Epithelial cell of prostate (primary cell): ENCODE measurements around the gene CLEC16A.

Experiments used
- DNase-seq: peaks from one replicate; pipeline ENCODE4 v3.0.0-alpha.2; 2011; ENCODE audit warnings: low read depth, low spot score
- H3K27ac ChIP-seq: fragments of 450-650 bp; 2 replicates; pipeline ENCODE4 v1.5.1; 2017; ENCODE audit warnings: mild to moderate bottlenecking

CLEC16A gene

DNA sequence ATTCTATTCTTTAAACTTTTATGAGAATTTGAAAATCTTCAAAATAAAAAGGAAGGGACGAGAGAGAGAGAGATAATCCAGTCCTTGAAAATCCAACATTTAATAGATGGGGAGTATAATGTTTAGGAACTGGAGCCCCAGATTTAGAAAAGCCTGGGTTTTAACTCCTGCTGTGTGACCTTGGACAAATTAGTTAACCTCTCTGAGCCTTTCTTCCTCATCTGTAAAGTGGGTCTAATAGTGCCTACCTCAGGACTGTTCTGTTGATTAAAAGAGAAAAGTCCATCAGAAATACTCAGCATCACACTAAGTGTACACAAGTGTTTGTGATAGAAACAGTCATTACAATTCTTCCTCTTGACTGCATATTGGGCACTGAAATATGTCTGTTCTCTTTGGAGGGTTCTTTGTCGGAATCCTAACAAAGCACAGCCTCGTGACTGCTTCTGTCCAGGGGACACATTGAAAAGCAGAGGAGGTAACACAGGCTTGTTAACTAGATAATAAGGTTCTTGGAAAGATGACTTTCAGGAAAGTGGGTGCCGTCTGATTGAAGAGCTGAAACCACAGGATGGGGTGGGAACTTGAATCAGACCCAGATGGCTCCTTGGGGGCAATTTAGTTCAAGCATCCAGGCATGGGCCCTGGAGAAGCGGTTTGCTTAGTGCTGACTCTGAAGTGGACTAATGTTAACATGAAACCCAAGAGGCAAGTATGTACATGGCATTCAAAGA lies 128.2 kb downstream of the CLEC16A start:
- DNase-seq: no peak
- no peak overlapping the region for H3K27ac ChIP-seq

DNA sequence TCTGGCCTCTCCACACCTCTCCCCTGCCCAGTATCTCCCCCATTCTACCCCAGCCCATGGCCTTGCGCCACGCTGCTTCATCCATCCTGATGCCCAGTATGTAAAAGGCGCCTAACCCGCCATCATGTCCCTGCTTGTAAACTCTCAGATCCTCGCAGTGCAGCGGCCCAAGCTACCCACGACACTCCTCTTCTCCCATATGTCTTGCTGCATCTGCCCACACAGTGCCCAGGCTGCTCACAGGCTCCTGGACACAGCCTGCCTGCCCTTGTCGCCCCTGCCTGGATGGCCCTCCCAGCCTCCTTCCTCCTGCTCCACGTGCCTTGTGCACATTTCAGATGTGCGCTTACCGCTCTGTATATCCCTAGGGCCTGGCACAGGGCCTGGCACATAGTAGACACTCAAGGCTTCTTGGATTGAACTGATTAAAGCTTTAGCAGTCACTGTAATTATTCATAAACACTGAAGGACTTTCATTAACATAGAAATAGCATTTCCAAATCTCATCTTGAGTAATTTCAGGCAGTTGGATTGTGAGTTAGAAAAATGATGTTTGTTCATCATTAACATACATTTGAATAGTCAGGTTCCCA lies 129.1 kb downstream of the CLEC16A start:
- DNase-seq: no peak

DNA sequence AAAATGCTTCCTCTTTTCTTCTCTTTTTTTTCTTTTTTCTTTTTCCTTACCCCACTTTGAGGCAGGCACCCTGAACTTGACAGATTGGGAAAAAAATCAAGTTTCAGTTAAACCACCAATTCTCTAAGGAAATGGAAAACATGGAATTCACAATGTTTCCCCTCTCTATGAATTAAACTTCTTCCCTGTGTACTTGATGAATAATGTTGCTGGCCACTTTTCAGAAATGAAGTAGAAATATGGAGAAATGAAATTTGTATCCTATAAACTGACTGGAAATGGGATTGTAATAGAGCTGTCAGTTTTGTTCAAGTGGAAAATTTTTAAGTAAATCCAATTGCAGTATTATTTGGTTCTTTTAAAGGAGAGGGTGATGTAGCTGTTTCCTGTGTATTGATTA lies 129.8 kb downstream of the CLEC16A start:
- H3K27ac ChIP-seq: no peak overlapping the region
- no peak for DNase-seq

More for the DNA sequence above, 129.1 kb downstream of the CLEC16A start:
- no peak overlapping the region for H3K27ac ChIP-seq

DNA sequence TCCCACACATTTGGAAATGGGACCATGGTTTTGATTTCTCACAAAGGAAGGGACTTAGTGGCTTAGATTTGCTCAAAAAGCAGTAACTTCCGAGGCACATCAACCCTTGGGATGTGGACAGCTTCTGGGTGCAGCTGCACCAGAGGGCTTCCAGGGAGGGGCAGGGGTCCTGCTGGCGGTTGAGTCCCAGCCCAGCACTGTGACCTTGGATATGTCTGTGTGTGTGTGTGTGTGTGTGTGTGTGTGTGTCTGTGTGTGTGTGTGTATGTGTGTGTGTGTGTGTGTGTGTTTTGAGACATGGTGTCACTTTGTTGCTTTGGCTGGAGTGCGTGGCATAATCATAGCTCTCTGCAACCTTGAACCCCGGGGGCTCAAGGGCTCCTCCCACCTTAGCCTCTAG lies 130.8 kb downstream of the CLEC16A start:
- DNase-seq: no peak
- no peak overlapping the region for H3K27ac ChIP-seq

DNA sequence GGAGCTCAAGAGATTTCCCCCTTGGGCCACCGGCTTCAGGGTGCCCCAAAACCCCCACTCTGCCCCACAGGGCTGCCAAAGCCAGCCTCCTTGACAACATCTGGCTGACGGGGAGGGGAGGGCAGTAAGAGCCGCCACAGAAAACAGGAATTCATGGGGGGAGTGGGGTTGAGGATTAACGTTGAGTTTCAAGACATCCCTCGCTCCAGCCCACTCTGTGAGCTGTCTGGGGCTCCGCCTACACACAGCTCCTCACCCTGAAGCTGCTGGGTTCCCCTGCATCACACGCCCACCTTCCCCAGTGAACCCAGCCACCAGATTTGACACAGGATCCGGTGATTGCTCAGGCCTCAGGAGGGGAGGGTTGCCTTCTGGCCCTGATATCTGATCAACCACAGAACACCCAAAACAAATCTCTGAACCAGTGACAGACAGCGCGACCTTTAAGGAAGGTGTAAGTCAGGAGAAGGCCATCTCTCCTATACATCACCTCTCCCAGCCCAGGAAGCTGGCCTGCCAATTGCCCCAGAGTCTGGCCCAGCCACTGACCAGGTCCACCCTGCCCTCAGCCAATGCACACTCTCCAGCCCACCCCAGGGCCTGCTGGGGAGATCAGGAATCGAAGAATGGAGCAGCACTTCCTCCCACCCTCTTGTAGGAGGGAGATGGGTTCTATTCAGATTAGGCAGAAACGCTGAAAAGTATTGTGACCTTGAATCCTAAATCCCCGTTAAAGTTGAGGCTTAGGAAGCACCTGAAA lies 132.1 kb downstream of the CLEC16A start:
- H3K27ac ChIP-seq: no peak overlapping the region
- DNase-seq: no peak

DNA sequence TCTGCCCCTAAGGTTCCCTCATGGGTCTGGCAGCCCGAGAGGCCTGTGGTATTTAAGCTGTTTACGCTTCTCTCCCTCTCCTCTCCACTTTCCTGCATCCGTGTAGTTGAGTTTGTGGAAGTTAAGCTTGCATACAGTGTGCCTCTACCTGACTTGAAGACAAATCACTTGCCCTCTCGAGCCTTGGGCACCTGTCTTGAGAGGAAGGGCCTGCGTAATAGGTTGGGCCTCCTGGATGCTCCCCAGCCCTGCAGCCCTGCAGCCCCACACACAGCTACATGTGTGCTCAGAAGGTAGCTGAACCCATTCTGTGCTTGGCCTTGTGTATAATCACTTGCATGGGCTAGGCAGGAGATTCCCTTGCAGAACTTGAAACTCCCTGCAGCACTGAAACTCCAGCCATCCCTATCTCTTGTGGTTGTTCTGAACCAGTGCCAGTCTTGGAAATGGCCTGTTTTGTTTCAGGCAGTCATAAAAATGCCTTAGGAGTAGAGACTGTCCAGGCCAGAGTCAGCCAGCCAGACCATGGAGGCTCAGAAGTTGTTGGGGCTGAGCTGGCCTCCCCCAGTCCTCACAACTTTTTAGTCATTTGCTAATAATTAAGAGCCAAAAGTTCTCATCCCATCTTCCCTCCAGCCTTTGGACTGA lies 134.6 kb downstream of the CLEC16A start:
- no peak for DNase-seq
- no peak overlapping the region for H3K27ac ChIP-seq

DNA sequence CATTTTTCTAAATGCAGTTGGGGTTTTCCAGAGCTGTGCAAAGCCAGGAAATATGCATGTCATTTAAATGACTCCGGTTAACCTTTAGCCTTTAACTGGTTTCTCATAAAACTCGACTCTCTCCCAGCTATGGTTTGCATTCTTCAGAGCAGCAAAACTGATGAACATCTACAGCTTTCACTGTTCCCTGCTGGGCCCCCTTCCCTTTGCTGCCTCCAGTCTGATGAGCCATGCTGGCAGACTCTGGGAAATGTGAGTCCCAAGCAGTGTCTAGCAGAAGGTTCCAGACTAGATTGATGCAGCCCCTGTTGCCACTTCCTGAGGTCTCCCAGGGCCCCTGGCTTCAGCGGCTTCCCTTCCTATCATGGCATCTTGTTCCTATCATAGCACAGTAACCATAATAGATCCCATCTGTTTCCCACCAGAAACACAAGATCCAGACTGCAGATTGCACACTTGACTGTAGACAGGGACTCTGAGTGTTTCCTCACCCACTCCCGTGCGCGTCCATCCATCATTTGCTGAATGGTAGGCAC lies 135.4 kb downstream of the CLEC16A start:
- DNase-seq: no peak
- no peak overlapping the region for H3K27ac ChIP-seq

DNA sequence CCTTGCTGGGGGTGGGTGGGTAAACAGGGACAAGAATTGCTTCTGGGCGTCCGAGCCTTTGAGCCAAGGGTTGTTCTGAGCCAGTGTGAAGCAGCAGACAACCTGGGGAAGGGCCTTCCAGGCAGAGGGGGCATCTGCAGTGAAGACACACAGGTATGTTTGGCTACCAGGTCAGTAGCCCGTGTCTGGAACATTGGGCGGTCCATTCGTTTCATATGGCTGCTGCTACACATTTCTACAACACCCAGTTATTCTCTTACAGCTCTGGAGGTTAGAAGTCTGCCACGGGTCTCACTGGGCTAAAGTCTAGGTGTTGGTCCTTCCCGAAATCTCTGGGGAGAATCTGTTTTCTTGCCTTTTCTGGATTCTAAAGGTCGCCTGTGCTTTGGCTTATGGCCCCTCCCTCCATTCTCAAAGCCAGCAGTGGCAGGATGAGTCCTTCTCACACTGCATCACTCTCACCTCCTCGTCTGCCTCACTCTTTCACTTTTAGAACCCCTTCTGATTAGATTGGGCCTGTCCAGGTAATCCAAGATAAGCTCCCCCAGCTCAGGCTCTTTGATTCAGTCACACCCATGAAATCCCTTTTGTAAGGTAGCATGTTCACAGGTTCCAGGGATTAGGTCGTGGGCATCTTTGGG lies 136.1 kb downstream of the CLEC16A start:
- DNase-seq: no peak
- H3K27ac ChIP-seq: no peak overlapping the region

DNA sequence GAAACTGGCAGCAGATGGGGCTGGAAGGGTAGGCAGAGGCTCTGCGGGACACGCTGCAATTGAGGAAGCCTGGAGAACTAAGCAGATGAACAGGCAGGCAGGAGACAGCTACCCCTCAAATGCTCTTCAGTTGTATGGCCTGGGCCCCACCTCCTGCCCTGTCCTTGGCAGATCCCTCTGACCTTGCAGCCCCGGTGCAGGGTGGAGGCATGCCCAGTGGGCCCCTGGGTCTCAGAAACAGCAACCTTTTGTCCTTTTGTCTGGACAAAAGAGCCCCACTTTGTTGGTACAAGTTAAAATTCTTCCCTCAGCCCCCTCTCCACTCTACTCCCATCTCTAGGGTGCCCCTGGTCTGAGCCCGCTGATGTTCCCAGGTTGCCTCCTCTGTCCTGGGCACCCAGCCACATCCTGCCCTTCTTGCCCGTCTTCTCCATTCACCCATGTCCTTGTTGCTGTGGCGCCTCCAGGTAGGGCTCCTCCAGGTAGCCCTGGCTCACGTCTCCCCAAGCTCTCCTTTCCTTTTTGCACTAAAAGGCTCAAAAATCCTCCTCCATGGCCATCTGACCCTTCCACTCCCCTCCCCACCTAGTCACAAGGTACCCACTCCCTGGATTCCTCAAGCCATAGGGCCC lies 136.8 kb downstream of the CLEC16A start:
- H3K27ac ChIP-seq: no peak overlapping the region
- no peak for DNase-seq

DNA sequence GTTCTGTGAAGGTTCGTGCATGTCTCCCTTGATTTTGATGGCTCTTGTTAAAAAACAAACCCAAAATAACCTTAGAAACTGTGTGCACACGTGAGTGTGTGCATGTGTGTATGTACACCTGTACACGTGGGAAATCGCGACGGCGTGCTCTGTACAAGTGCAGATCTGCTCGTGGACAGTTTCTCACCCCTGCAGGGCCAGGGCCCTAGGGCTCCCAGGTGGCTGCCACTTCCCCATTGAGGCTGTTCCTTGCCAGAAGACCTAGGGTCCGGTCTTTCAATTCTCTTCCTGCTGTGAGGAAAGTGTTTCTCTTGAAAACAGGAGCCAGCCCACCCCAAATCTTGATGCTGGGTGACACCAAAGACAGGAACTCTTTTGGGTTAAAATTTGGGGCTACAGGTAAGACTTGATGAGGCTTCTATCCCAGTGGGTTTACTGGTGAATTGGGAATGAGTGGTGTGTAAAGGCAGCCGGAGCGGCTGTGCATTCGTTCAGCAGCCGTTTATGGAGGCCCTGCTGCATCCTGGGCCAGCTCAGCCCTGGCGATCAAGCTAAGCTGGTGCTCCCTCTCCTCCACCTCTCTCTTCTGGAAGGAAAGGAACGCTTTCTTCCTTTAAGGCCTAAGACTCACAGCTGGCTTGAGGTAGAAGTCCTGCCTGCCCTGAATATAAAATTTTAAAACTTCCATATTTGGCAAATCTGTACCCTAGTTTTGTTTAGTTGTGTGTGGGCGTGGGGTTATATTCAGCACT lies 137.9 kb downstream of the CLEC16A start:
- no peak for DNase-seq

DNA sequence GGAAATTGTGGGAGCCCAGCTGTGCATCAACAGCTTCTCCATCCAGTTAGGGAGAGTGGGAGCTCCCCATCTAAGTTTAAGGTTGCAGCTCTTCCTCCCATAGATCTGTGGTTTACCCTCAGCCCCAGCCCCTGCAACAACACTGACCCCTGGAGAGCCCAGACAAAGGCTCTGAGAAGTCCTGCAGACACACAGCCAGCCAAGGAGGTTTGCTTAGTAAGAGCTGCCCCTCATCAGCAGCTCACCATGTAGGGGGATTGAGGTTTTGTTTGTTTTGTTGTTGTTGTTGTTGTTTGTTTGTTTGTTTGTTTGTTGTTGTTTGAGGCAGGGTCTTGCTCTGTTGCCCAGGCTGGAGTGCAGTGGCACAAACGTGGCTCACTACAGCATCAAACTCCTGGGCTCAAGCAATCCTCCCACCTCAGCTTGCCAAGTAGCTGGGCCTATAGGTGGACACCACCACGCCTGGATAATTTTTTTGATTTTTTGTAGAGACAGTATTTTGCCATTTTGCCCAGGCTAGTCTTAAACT lies 138.6 kb downstream of the CLEC16A start:
- DNase-seq: no peak
- H3K27ac ChIP-seq: no peak overlapping the region

More for the DNA sequence above, 137.9 kb downstream of the CLEC16A start:
- no peak overlapping the region for H3K27ac ChIP-seq

DNA sequence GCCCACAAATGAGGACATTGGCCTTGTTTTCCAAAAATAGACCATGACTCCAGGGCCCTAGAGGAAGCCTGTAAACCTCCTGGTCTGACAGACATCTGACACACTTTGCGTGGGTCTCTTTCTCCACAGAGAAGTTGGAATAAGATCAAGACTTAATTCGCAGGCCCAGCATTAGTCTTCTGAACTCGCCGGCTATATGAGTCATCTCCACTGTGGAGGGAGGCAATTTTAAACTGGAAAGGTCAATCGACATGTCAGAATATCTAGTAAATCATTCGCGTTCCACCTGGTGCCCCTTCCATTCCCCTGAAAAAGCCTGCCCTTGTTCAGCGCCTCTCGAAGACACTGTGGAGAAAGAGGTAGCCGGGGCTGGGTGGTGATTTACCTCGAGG lies 140.1 kb downstream of the CLEC16A start:
- no peak overlapping the region for H3K27ac ChIP-seq
- DNase-seq: no peak

DNA sequence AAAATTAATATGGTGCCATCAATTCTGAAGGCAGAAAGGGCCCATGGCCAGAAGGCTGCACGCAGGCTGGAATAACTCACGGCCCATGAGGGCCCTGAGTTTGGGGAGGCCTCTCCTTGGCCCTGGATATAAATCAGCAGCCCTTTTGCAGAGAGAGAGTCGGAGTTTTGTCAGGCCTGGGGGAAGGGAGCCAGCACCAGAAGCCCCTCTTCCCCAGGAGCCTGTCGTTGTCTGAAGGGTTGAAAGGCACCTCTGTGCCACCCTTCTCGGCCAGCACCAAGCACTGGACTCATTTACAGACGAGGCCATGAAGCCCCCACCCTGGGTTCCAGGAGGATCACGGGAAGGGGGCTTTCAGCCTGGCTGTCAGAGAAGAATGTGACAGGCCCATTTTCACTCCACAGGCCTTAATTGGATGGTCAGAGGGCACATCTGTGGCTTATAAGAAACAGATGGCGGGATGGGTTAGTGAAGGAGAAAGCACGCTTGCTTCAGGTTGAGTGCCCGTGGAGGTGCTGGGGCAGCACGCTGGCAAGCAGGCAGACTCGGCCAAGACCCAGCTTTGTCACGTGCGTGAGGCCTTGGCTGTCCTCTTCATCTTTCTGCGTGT lies 140.6 kb downstream of the CLEC16A start:
- no peak overlapping the region for H3K27ac ChIP-seq

DNA sequence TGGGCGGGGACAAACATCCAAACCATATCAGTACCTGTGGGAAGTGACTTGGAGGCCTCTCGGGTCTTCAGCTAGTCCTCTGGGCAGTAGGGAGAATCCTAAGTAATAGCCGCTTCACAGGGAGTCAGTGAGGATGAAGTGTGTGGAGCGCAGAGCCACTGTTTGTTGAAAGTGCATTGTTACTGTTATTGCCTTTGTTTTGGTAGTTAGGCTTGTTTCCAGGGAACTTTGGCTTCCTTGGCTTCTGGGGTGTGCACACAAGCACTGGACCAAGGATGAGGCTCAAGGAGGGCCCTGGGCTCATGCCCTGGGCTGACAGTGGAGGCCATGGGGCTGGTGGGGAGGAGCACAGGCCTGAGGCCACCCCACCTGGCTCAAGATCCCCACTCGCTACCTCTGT lies 141.6 kb downstream of the CLEC16A start:
- H3K27ac ChIP-seq: no peak overlapping the region
- DNase-seq: no peak

More for the DNA sequence above, 140.6 kb downstream of the CLEC16A start:
- DNase-seq: no peak

DNA sequence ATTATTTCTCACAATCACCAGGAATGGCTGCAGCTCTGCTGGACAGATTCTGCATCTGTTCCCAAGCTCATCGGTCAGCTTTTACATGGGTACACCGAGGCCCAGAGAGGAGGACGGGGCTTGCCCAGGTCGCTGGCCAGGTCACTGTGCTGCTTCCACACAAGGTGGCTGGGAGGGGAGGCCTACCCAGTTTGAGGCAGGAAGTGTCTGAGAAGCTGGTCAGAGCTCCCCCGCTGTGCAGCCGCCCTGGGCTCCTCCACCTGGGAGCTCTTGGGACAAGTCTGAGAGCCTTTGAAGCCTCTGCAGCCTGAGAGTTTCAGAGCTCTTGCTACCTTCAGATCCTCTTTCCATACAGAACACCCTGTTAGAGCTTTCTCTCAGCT lies 143.3 kb downstream of the CLEC16A start:
- no peak overlapping the region for H3K27ac ChIP-seq
- no peak for DNase-seq

DNA sequence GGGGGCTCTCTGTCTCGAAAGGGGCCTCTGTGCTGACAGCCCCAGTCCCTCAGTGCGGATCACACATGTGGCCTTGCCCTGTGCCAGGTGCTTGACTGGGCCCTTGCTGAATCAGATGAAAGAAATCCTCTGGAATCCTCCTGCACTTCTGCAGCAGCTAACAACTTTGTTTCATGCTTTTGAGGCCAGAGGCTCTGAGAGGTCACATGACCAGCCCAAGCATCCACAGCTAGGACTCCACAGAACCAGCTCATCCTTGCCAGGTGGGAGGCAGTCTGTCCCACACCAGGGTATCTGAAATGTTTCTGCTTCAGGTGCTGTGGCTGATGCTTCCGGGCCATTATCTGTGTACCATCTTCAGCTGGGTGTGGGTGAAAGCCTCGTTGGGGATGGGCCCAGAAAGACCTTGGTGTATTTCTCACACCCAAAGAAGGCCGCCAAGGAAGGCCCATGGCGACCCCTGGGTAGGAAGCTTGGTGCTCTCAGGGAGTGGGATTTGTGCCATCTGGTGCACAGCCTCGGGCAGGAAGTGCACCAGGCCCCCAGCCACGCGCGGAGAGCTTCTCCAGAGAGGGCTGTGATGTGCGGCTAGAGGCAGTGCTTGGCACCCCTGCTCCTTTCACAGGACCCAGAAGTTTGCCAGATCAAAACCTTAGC lies 143.8 kb downstream of the CLEC16A start:
- H3K27ac ChIP-seq: no peak overlapping the region
- no peak for DNase-seq

DNA sequence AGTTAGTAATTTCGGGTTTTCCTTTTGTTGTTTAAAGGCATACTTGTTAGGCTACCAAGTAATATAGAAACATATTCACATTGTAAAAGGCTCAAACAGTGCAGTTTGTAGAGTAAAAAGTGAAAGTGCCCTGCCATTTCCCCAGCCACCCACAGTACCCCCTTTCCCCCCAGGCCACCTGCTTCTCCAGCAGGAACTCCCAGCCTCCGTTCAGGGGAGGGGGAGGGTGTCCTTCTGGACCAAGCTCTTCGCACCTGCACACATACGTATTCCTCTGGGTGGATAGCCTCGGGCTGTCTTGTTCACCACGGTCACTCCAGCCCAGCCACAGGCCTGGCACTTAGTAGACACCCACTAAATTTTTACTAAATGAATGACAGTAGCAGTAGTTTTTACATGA lies 144.5 kb downstream of the CLEC16A start:
- H3K27ac ChIP-seq: no peak overlapping the region
- DNase-seq: no peak
